GM18520 (cell line): Measurements from ENCODE around the gene TEKTIP1.
"Not testable (repeated sequence)": the region's sequence is repeated elsewhere in the genome, so short reads cannot be mapped to it uniquely, and the experiment has no call there.

ENCODE experiments used
- ATAC-seq: cut with Tn5 transposase; IDR thresholded peaks from one replicate; pipeline ENCODE4 v1.9.1; 2021; ENCODE audit not compliant: unreplicated experiment

TEKTIP1 gene

DNA sequence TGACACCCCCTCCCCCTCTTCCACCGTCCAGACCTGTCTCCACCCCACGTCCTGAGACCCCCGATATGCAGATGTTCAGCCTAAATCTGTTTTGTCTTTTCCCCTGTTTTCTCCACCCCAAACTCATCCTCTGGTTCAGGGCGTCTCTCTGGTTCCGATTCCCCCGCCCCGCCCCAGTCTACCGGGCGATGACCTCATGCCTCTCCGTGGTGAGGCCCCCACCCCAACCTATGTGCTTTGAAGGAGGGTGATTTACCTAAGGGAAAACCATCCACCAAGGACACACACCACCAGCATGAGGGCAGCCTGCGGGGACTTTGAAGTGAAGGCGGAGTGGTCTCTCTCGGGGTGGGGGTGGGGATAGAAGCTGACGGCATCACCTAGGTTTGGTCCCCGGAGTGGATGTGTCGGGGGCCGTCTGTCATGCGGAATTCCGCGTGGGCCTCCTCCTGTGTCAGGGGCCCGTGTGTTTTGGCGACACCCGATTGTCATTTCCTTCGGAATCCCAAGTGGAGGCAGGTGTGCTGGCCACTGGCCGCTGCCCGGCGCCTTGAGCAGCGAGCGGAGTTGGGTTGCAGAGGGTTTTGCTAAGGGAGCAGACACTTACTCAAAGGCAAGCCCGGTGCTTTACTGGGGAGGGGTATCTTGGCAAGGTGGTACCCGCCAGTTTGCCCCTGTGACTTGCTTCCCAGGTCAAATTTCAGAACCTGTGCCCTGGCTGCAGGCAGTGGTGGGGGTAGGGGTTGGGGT, 31.4 kb upstream of the TEKTIP1 start:
- no peak for ATAC-seq

DNA sequence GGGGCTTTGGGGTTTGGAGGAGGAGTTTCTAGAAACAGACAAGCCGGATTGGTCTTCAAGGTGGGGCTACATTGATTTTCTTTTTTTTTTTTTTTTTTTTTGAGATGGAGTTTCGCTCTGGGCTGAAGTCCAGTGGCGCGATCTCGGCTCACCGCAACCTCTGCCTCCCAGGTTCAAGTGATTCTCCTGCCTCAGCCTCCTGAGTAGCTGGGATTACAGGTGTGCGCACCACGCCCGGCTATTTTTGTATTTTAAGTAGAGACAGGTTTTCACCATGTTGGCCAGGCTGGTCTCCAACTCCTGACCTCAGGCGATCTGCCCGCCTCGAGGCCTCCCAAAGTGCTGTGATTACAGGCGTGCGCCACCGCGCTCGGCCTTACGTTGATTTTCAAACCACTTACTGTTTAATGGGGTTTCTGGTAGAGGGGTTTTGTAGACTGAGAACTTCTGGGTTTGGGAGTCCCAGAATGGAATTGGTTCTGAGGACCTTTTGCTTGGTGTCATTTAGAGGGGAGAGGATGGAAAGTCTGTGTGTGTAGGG, 30.8 kb upstream of the TEKTIP1 start:
- not testable (repeated sequence) for ATAC-seq

DNA sequence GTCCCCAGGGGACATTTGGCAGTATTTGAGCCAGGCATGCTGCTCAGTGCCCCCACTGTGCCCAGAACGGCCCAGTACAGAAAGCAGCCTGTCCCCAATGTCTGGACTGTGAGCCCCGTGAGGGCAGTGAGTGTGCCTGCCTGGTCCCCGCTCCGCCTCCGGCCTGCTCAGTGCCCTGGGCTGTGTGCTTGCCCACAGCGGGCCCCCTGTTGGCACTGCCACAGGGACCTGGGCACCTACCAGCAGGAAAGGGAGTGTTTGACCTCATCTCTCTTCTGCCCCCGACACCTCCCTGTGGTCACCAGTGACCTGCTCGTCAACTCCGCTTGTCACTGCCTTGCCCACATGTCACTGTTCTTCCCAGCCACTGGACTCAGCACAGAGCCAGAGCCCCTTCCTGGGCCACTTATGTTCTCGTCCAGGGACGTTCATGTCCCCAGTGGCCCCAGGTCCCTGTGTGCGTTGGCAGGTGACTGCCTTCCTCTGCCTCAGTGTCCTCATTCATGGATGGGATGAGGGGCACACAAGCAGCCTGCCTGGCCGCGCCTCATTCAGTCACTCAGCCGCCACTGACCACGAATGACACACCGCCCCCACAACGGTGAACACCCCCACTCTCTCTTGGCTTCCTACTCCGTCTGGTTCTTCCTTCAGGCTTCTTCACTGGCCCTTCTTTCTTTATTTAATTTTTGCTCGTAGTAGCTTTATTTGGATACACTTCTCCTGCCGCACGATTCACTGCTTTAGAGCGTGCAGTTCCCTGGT, 30.0 kb upstream of the TEKTIP1 start:
- ATAC-seq = no peak

DNA sequence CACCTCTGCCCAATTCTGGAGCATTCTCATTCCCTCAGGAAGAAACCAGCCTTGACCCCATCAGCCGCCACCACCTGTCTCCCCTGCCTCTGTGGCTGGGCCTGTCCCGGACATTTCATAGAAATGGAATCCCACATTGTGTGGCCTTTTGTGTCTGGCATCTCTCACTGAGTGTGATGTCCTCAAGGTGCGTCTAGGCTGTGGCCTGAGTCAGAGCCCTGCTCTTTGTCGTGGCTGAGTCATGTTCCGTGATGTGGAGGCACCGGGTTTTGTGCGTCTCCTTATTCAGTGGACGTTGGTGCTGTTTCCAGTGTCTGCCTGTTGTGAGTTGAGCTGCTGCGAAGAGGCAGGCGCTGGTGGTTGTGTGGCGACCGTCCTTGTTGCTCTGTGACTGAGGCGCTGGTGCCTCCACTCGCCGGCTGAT, 29.4 kb upstream of the TEKTIP1 start:
- no peak for ATAC-seq

DNA sequence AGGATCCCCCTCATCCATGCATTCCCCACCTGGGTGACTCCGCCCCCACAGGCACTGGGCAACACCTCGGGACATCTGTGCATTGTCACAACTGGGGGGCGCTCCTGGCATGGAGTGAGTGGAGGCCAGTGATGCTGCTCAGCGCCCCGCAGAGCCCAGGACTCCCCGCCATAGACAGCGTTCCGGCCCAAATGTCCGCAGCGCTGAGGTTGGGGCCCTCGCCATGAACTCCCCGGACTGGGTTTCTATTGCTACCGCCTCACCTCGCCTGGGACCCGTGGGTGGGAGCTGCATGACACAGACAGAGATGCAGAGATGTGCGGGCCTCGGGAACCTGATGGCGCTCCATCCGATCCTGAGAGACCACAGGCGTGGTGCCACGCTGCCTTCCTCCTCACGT, 28.2 kb upstream of the TEKTIP1 start:
- ATAC-seq = no peak

DNA sequence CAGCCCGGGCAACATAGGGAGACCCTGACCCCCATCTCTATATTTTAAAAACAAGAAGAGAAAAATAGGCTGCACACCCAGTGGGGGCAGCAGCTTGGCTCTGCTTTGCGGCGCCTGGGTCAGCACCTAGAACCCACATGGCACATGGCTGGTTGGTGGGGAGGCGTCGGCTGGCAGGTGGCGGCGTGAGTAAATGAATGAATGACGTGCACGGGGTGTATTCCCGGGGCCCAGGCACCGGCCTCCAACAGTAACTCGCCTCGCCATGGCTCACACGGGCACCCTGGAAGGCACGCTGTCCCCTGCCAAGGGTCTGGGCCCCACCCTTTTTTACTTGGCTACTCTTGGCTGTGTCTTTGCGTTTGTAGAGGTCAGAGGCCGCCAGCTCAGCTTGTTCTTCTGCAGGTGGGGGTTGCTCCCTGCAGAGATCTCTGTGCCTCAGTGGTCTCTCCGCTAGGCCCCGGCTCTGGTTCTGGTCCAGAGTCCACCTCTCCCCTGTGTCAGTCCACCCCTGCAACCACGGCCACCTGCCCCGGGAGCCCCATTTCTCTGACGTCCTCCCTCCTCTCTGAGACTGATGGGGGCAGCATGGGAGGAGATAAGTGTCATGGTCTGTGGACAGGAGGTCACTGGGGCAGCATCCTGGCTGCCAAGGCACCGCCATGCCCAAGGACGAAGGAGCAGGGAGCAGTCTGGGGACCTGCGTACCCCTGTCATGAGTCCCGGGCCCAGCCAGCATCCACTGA, 27.3 kb upstream of the TEKTIP1 start:
- no peak for ATAC-seq

DNA sequence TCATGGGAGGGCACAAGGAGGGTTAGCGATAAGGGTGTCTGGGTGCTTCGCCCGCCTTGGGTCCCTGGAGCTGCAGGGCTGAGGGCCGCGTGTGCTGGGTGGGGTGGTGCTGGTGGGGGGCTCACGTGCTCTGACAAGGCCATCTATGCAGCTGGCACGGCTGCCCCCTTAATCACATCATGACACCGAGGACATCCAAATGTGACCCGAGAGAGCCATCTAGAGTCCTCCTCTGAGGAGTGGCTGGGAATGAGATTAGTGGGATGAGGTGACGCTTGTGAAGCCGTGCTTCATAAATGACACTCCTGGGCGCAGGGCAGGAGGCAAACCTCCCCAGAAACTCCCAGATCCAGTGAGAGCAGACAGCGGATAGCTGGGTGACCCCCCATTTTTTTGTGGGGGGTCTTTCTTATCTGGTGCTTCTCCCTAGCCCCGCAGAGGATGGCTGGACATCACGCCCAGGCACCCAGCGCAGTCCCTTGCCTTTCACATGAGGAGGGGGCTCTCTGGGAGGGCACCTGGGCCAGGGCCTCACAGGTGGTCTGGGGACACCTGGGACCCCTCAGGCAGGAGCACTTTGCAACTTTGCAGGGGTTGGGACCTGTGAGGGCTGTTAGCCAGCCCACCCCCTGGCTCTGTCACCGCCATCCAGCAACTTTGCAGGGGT, 26.3 kb upstream of the TEKTIP1 start:
- ATAC-seq = no peak

DNA sequence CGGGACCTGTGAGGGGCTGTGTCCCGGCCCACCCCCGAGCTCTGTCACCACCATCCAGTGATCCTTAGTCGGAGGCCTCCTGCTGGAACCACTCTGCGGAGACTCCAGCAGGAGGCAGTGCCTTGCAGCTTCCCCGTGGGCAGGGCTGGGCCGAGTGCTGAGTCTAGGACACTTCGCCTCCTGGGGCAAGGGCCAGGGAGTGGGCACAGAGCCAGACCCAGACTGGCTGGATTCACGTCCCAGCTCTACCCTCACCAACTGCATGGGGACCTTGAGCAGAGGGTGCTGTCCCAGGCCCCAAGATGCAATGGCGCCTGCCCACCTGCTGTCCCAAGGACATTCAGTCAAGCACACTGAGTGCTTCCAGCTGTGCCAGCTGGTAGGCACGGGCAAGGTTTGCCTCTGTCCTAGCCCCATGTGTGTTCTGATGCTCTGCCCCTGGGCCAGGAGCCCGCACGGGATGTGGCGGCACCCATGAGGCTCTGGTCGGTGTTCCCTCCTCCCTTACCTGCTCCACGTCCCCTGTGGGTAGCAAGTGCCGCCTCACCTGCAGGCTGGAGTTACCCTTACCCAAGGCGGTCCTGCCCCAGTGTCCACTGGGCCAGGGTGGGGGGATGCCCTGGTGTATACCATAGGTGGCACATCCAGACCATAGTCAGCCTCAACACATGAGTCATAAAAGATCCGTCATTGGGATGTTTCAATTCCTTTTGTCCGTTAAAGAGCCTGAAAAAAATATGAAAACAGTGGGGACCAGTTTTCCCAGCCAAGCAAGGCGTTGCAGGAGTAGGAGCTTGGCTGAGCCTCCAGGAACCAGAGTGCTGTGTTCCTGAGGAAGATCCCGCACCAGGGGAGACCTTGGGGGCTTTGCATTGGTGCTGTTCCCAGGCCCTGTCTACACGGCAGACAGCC, 25.5 kb upstream of the TEKTIP1 start:
- ATAC-seq = no peak

DNA sequence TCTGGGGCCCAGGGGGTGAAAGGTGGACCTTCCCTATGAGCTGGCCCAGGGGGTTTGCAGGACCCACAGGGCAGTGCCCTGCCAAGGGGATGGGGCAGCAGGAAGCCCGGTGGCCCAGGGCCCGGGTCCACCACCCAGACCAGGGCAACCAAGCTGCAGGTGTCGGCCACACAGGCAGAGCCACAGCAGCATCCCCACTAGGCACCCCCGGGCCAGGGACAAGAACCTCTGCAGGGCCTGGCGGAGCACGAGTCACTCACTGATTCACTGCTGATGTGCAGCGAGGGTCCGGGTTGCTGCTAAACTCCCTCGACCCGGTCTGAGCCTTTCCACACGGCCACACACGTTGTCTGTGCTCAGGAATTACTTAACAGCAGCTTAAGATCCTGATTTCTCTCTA, 24.0 kb upstream of the TEKTIP1 start:
- no peak for ATAC-seq

DNA sequence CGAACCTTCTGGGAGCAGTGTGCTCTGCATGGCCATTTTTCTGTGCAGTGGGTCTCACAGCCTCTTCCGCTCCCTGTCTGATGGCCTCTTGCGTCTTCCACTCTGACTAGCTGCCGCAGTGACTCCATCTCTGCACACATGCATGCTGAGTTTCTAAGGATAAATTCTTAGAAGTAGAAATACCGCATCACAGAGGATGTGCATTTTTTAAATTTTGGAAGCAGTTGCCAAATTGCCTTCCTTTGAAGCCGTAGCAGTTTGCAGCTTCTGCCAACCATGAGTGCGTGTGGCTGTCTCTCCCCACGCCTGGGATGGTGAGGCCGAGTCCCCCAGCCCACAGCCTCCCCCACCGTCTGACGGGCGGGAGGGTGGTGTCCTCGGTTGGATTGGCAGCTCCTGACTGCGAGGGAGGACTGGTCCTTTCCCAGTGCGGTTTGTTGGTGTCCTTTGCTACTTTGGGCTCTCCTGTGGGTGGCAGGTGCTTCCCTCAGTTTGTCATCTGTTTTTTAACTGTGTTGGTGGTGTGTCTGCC, 23.0 kb upstream of the TEKTIP1 start:
- no peak for ATAC-seq

DNA sequence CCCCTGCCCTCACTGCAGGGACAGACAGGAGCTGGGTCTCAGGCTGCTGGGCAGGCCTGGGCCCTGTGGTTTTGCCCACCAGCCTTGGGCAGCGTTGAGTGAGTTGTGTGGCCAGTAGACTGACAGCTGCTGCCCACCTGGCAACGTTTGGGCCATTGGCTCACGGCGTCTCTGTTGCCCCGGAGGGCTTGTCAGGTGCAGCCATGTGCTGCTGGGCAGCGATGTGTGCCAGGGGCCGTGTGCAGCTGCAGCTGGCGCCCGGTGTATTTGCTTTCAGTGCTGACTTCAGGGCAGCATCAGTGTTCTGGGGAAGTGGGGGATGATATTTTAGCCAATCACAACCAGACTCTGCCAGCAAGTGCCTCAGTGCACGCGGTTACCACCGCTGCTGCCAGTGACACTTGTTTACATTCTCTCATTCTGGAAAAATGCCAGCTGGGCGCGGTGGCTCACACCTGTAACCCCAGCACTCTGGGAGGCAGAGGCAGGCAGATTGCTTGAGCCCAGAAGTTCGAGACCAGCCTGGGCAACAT, 22.2 kb upstream of the TEKTIP1 start:
- no peak for ATAC-seq

DNA sequence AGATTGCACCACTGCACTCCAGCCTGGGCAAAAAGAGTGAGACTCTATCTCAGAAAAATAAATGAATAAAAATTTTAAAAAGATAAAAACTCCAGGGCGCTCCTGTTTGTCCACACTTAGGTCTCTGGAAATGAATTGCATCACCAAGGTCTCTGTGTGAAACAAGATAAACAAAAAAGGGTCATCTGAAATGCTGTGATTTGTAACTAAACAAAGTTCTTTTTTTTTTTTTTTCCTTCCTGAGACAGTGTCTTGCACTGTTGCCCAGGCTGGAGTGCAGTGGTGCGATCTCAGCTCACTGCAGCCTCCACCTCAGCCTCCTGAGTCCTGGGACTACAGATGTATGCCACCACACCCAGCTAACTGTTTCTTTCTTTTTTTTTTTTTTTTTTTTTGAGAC, 21.3 kb upstream of the TEKTIP1 start:
- no peak for ATAC-seq

DNA sequence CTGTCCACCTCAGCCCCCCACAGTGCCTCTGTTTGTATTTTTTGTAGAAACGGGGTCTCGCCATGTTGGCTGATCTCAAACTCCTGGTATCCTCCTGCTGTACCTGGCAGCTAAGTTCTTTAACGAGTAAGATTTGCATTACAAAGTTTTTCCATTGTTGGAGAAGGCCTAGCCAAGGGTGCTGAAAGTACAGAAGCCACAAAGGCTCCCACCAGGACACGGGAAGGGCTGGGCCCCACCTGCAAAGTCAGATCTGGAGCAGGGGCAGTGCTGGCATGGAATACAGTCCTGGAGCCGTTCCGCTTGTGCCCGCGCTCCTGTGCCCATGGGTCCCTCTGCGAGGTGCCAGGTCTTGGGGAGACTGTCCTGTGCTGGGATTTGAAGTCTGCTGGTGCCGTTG, 20.7 kb upstream of the TEKTIP1 start:
- ATAC-seq = no peak

DNA sequence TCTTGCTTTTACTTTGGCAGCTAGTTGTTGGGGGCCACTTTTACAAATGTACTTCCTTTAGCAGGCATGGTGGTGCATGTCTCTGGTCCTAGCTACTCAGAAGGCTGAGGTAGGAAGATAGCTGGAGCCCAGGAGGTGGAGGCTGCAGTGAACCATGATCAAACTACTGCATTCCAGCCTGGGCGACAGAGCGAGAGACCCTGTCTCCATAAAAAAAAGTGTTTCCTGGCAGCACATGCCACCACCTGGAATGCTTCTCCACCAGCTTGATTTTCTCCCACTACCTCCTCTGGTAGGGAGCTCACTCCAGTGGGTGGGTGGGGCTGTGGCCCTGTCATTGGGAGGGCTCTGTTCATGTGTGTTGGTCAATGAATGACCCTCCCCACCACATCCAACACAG, 20.3 kb upstream of the TEKTIP1 start:
- ATAC-seq = no peak

DNA sequence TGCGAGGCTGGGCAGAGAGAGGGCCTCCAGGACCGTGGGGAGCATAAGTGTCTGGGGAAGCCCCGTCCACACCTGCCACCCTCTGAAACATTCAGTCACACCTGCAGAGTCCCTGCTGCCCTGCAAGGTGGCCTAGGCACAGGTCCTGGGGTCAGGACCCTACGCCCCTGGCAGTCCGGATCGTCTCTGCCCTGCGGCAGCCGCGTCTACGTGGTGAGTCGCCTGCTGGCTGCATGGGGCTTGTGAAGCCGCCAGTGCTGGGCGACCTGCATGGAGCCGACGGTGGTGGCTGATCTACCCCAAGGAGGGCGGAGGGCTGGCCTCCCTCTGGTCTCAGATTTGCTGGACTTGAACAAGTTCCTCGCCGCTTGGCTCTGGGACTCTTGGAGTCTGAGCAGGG, 19.8 kb upstream of the TEKTIP1 start:
- ATAC-seq = no peak

DNA sequence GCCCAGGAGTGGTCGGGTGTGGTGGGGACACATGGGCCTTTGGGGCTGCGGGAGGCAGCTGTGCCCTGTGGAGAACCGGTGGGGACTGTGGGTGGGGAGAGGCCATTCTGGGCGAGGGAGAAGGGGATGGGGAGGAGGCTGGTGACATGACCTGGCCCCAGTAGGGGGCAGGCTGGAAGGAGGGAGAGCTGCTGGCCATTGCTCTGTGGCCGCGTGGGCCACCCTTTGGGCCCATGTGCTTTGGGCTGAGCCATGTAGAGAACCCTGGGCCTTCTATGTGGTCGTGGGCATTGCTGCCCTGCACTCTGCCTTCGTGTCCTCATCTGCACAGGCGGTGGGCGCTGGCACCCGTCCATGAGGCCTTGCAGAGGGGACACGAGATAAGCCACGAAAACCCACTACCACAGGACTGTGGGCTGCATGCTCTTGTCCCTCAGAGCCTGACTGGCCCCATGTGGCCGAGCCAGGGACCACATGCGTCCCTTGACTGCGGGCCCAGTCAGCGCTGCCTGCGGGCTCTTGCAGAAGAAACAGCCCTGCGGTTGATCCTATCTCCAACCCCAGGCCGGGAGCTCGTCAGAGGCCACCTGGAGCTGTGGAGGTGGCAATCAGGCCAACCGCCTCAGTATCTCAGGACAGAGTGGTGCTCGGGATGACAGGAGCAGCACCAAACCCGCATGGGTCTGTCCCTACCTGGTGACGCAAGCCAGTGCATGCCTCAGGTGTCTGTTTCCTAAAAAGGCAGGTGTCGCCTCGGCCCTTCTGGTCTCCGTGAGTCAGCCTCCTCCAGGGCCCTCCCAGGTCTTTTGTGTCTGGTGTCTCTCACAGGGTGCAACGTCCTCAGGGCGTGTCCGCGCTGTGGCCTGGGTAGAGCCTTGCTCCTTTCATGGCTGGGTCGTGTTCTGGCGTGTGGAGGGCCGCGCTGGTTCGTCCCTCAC, 18.5 kb upstream of the TEKTIP1 start:
- ATAC-seq = no peak

DNA sequence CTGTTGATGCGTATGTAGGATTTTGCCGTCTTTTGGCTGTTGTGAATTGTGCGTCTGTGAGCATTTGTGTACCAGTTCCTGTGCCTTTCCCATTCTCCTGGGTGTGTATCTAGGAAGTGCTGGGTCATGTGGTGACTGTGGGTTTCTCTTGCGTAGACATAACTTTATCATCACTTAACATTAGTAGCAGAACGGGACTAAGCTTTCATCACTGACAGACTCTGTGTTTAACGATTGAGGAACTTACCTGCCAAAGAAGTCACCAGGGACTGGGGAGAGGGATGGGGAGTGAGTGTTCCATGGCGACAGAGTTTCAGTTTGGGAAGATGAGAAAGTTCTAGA, 17.9 kb upstream of the TEKTIP1 start:
- no peak for ATAC-seq
